Upper lobe of right lung (tissue), 1 donor: ENCODE measurements around the gene SAV1. TPM values are rescaled to one million over a fixed set of nuclear protein-coding genes. Genes with fewer than 3 reads are reported as not detected.

Experiments
- ATAC-seq: fragments of 200-7000 bp; cut with Tn5 transposase; one replicate; pipeline ENCODE4 v1.9.1; 2020; ENCODE audit warnings: mild to moderate bottlenecking, moderate library complexity
- DNase-seq: peaks from one replicate; pipeline ENCODE4 v3.0.0-alpha.2; 2020
- H3K27ac ChIP-seq: fragments of 200-600 bp; one replicate; pipeline ENCODE4 v1.8.0; 2022
- H3K27me3 ChIP-seq: fragments of 200-600 bp; one replicate; pipeline ENCODE4 v1.8.0; 2022; ENCODE audit warnings: mild to moderate bottlenecking
- H3K36me3 ChIP-seq: fragments of 200-600 bp; one replicate; pipeline ENCODE4 v1.8.0; 2022
- H3K4me1 ChIP-seq: fragments of 200-600 bp; one replicate; pipeline ENCODE4 v1.8.0; 2022
- H3K4me3 ChIP-seq: fragments of 200-600 bp; one replicate; pipeline ENCODE4 v1.8.0; 2022; ENCODE audit warnings: mild to moderate bottlenecking
- H3K9me3 ChIP-seq: fragments of 200-600 bp; one replicate; pipeline ENCODE4 v1.8.0; 2022
- CTCF ChIP-seq: fragments of 200-600 bp; IDR thresholded peaks from one replicate; pipeline ENCODE4 v1.8.0; 2022; ENCODE audit warnings: antibody characterized with exemption
- intact Hi-C: fragments of 100-400 bp; cut with DNase I; formaldehyde crosslinking; loops from one replicate; pipeline ENCODE4 v1.11.0; 2022
- total RNA-seq: library from RNA; stranded (reverse); fragmentation: NEBNext Ultra II Directional; extraction: Animal tissue kit (Norgen Biotek cat#: 25700); gene quantifications from one replicate; pipeline ENCODE4 v1.2.1, GENCODE V29; 2021
- donor health status: DM: no; HTN: yes; CAD: no; lungs with severe emphysema.

The SAV1 gene
- total RNA-seq, 1 donor from 2014 or later: 42.8 TPM

DNA sequence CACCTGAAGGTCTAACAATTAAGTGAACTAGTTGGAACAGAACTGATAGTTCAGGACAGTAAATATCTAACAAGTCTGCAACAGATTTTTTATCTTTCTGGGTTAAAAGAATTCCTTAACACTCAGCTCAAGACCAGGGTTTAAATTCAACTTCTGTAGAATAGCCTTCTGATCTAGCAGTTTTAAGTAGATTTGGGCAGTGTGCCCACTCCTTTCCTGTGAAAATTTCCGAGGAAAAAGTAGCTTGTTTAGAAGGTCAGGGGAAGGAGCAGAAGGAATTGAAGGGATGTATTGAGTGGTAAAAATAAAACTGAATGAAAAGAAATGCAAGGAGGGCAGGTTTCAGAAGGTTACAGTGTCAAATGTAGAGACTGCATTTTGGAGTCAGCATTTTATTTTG is 62.3 kb downstream of the SAV1 start:
- TF ChIP-seq CTCF: no peak
- DNase-seq (no peak), ATAC-seq (no peak)
- H3K4me1 ChIP-seq: no peaks in the 10 kb centered on the region
- H3K9me3 ChIP-seq: no peaks in the 10 kb centered on the region
- no peak overlapping the region for H3K27ac ChIP-seq
- no peak overlapping the region for H3K4me3 ChIP-seq
- intact Hi-C loops: loop anchor here (10.0 kb wide), 1 partner anchor 169 kb away; no protein-coding TSS in a partner anchor
- no peaks in the 10 kb centered on the region for H3K36me3 ChIP-seq
- H3K27me3 ChIP-seq: no peaks in the 10 kb centered on the region

- no peaks in the 10 kb centered on the region for H3K4me1 ChIP-seq
- intact Hi-C loops: loop anchor here (10.0 kb wide), 1 partner anchor 171 kb away; no protein-coding TSS in a partner anchor
- H3K4me3 ChIP-seq: no peak overlapping the region
- H3K36me3 ChIP-seq: no peaks in the 10 kb centered on the region
- no peak for ATAC-seq
- H3K27ac ChIP-seq: no peak overlapping the region
- TF ChIP-seq CTCF: no peak
- no peaks in the 10 kb centered on the region for H3K9me3 ChIP-seq
- H3K27me3 ChIP-seq: no peaks in the 10 kb centered on the region
- no peak for DNase-seq
Observed at GRCh38 chr14:50603565-50603964, 64.5 kb downstream of the SAV1 start.

GRCh38 chr14:50602035-50602434 is 66.1 kb downstream of the SAV1 start:
- no peaks in the 10 kb centered on the region for H3K36me3 ChIP-seq
- H3K4me3 ChIP-seq: no peak overlapping the region
- ATAC-seq: no peak
- intact Hi-C loops: loop anchor here (10.0 kb wide), 1 partner anchor 173 kb away; no protein-coding TSS in a partner anchor
- H3K27me3 ChIP-seq: no peaks in the 10 kb centered on the region
- DNase-seq: no peak
- no peaks in the 10 kb centered on the region for H3K4me1 ChIP-seq
- no peak for TF ChIP-seq CTCF
- no peak overlapping the region for H3K27ac ChIP-seq
- H3K9me3 ChIP-seq: no peaks in the 10 kb centered on the region

DNA sequence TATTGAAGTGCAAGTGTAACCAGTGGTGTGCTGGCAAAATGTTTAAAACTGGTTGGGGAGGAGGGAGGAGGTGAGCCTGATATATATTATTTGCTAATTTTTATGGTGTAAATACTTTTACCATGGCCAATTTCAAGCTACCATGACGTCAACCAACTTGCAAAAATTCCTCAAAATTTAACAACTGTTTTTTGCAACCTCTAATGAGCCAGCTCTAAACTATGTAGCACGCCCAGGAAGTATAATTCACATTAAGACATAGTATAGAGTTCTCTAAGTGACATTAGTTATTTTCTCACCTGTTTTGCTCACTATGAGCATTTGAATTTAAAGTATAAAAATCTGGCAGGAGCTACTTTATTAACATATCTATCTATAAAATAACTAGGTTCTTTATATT is 66.7 kb downstream of the SAV1 start:
- no peak for DNase-seq
- intact Hi-C loops: loop anchor here (10.0 kb wide), 1 partner anchor 173 kb away; no protein-coding TSS in a partner anchor
- Histone ChIP-seq H3K27me3 (no peaks in the 10 kb centered on the region), H3K4me1 (no peaks in the 10 kb centered on the region), H3K27ac (no peak overlapping the region), H3K36me3 (no peaks in the 10 kb centered on the region), H3K9me3 (no peaks in the 10 kb centered on the region), H3K4me3 (no peak overlapping the region)
- no peak for ATAC-seq
- no peak for TF ChIP-seq CTCF

DNA sequence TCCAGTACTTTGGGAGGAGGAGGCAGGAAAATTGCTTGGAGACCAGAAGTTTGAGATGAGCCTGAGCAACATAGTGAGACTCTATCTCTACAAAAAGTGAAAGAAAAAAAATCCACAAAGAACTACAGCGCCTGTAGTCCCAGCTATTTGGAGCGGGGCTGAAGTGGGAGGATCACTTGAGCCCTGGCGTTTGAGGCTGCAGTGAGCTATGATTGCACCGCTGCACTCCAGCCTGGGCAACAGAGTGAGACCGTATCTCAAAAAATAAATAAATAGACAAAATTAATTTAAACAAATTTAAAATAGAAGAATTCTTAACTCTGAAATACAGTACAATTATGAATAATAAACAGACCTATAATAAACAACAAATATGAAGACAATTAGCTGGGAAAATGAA is 67.3 kb downstream of the SAV1 start:
- Histone ChIP-seq H3K27ac (no peak overlapping the region), H3K36me3 (no peaks in the 10 kb centered on the region), H3K9me3 (no peaks in the 10 kb centered on the region), H3K4me3 (no peak overlapping the region), H3K4me1 (no peaks in the 10 kb centered on the region), H3K27me3 (no peaks in the 10 kb centered on the region)
- no peak for TF ChIP-seq CTCF
- ATAC-seq: peak; percentile 51
- DNase-seq: no peak
- intact Hi-C loops: loop anchor here (10.0 kb wide), 1 partner anchor 174 kb away; no protein-coding TSS in a partner anchor
